GM20000 (cell line): ENCODE measurements around the gene PALD1.

Experiments
- DNase-seq: peaks from one replicate; pipeline ENCODE4 v3.0.0; 2012; ENCODE audit warnings: low spot score
- TF ChIP-seq, protein P1 (sequence below): IDR thresholded peaks from 2 replicates; pipeline ENCODE4 v1.5.1; 2012; ENCODE audit warnings: mild to moderate bottlenecking, control low read depth; ENCODE audit errors: extremely low read depth, missing control alignments

PALD1 gene

GRCh38 chr10:70510453-70510852, 31.9 kb downstream of the PALD1 start:
- TF ChIP-seq, protein P1, sequence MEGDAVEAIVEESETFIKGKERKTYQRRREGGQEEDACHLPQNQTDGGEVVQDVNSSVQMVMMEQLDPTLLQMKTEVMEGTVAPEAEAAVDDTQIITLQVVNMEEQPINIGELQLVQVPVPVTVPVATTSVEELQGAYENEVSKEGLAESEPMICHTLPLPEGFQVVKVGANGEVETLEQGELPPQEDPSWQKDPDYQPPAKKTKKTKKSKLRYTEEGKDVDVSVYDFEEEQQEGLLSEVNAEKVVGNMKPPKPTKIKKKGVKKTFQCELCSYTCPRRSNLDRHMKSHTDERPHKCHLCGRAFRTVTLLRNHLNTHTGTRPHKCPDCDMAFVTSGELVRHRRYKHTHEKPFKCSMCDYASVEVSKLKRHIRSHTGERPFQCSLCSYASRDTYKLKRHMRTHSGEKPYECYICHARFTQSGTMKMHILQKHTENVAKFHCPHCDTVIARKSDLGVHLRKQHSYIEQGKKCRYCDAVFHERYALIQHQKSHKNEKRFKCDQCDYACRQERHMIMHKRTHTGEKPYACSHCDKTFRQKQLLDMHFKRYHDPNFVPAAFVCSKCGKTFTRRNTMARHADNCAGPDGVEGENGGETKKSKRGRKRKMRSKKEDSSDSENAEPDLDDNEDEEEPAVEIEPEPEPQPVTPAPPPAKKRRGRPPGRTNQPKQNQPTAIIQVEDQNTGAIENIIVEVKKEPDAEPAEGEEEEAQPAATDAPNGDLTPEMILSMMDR = no peak
- no peak for DNase-seq

DNA sequence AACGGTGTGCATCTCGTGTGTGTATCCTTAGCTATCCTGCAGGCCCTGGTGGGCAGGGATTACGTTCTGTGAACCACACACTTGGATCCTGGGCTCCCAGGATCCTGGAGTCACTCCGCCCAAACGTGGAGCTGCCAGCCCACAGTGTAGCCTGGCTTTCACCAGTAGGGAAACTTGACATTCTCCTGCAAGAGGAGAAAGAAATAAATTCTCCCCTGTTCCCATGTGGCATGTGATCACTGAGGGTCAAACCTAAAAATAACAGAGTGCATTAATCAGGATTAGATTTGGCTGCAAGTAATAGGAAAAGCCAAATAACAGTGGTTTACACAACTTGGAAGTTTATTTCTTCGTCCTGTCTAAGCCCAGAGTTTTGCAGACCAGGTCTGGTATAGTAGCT, 32.3 kb downstream of the PALD1 start:
- TF ChIP-seq, protein P1 = no peak
- no peak for DNase-seq

GRCh38 chr10:70512149-70512639, 33.6 kb downstream of the PALD1 start:
- TF ChIP-seq, protein P1 = no peak
- DNase-seq = no peak

DNA sequence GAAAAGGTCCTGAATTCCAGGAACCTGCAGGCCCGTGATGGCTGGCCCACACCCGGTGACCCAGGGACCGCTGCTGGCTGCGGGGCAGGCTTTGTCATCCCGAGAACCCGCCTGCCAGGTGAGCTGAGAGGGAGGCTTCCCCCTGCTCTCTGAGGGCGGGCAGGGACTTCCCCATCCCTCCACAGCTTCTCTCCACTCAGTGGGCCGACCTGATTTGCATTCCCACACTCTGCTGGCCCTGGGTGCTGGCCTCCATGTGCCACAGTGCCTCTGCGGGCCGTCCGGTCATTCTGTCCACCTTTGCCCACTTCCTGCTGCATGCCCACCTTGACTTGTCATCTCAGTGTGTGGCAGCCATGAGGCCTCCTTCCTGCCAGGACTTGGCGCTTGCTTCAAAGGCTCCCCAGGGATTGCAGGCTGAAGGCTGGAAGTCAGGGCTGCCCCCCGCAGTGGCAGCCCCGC, 35.3 kb downstream of the PALD1 start:
- TF ChIP-seq, protein P1 = no peak
- DNase-seq = peak; percentile 86

GRCh38 chr10:70514591-70514990, 36.0 kb downstream of the PALD1 start:
- TF ChIP-seq, protein P1 = no peak
- DNase-seq = no peak

DNA sequence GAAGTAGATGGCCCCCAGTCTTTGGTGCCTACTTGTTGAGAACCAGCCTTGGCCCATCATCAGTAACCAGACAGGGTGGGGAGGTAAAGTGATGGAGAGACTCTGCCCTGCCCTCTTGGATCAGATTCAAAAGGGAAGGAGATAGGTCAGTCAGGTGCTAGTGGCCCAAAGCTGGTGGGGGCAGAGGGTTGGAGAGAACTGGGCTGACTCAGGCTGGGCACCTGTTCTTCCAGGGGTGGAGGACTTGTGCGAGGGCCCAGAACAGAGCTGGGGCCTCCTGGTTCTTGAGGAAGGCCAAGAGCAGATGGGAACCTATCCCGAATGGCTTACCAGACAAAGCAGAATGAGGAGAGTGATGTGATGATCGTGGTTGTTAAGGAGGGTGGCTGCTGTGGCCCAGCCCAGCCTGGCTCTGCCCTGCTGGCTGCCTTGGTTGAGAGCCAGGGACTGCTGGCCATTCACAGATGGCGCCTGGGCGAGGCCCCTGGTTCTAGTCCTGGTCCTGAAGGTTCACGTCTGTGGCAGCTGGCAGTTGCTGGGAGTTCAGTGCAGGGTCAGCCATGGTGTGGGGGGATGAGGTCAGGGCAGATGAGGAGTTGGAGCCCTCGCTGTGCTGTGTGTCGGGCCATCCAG, 36.6 kb downstream of the PALD1 start:
- DNase-seq = no peak
- TF ChIP-seq, protein P1 = no peak

DNA sequence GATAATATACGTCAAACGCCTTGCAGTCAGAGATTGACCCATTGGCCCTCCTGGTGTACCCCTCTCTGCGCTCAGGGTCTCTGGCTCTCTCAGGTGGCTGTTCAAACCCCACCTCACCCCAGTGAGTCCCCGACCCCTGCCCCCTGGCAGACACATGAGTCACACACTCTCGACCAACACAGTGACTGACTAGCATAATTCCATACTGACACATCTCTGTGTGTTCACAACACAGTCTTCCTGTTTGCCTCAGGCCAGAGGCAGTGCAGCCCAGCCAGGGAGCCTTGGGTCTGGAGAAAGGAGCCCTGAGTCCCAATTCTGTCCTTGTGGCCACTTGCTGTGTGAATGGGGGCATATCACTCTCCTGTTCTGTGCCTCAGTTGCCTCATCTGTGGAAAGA, 40.1 kb downstream of the PALD1 start:
- TF ChIP-seq, protein P1 = no peak
- no peak for DNase-seq
